GM12892 (cell line): Measurements from ENCODE around the gene UTS2R. TPM values are rescaled to one million over a fixed set of nuclear protein-coding genes. Genes with fewer than 3 reads are reported as not detected.

Source experiments
- DNase-seq: peaks from one replicate; pipeline ENCODE4 v3.0.0; 2011; ENCODE audit not compliant: insufficient read length
- FAIRE-seq: peaks from 2 replicates; lab custom pipeline; 2011; peaks lifted over from hg19 to GRCh38; lab: Jason Lieb, UNC
- POLR2A ChIP-seq: IDR thresholded peaks from 2 replicates; pipeline ENCODE4 v1.6.1; 2011; ENCODE audit warnings: low read depth, low read length, control low read depth
- POLR2AphosphoS5 ChIP-seq: IDR thresholded peaks from 2 replicates; pipeline ENCODE4 v1.6.1; 2011; ENCODE audit warnings: low read depth, low read length, control low read depth
- TAF1 ChIP-seq: IDR thresholded peaks from 2 replicates; pipeline ENCODE4 v1.6.1; 2011; ENCODE audit warnings: low read depth, mild to moderate bottlenecking, control low read depth, low read length, borderline replicate concordance
- polyA plus RNA-seq: library from polyadenylated mRNA; unstranded; fragments of >200 nt; gene quantifications from one replicate; pipeline ENCODE4 v1.2.1, GENCODE V29; 2012; ENCODE audit warnings: missing spikeins, inconsistent platforms; ENCODE audit not compliant: missing spikeins

Gene UTS2R
- polyA plus RNA-seq: not detected

DNA sequence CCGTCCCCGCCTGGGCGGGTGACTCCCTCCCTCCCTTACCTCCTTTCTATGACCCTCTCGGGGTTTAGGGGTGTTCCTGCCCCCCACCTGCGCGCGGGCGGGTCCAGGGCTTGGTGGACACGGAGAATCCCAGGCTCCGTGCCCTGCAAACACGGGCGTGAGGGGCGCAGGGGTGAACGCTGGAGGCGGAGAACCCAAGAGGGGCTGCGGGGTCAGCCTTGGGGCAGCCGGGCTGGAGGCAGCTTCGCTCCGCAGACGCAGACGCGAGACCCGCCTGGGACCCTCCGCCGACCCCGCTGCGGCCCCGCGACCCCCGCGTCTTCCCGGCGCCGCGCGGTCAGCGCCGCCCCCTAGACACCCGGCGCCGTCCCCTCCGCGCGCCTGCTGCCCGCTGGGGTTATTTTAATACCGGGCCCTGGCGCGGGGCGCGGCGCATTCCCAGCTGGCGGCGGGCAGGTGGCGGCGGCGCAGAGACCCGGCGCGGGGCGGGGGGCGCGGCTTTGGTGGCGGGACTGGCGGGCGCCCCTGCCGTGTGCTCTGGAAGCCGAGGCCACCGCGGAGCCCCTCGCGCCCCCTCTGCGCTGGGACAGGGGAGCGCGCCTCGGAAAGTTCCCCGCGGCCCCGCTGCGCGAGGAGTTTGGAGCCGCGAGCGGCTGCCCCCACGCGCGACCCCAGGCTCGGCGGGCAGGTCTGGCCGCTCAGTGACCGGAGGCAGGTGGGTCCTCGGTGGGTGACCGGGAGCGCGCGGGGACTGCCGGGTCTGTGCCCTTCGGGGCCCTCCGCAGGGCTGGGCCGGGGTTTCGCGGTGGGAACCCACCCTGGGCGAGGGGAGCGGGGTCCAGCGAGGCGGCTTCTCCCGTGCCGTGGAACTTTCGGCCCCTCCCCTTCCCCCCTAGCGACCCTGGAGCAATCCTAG is at the start of gene UTS2R:
Gene UTS2R, plus strand, starts transcription at position 433 of the 916 bp plus-strand sequence. CDS start 2,560 bp downstream, outside the sequence.
- no peak for FAIRE-seq
- no peak for TF ChIP-seq POLR2A
- TF ChIP-seq TAF1: no peak
- no peak for TF ChIP-seq POLR2AphosphoS5
- DNase-seq: no peak

DNA sequence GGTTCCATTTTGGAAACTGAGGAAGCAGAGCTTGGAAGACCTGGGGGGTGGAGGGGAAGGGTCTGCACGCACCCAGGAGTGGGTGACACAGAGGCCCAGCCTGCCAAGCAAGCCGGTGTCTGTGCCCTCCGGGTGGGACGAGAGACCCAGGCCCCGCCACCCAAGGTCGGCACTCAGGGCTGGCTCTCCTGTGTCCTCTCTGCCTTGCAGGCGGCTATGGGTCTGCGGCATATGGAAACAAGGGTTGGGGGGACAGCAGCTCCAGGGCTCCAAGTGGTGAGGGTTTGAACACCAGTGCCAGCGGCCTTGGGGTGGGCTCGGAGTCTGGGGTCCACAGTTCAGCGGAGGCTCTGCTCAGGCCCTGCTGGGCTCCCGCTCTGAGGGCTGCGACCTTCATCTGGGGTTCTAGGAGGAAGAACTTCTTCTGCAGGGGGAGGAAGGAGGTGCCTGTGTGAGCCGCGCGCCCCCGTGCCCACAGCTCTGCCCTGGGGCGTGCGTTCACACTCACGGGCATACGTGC is 49.6 kb upstream of the UTS2R start:
- no peak for TF ChIP-seq TAF1
- no peak for TF ChIP-seq POLR2AphosphoS5
- no peak for TF ChIP-seq POLR2A
- no peak for FAIRE-seq
- DNase-seq: no peak

DNA sequence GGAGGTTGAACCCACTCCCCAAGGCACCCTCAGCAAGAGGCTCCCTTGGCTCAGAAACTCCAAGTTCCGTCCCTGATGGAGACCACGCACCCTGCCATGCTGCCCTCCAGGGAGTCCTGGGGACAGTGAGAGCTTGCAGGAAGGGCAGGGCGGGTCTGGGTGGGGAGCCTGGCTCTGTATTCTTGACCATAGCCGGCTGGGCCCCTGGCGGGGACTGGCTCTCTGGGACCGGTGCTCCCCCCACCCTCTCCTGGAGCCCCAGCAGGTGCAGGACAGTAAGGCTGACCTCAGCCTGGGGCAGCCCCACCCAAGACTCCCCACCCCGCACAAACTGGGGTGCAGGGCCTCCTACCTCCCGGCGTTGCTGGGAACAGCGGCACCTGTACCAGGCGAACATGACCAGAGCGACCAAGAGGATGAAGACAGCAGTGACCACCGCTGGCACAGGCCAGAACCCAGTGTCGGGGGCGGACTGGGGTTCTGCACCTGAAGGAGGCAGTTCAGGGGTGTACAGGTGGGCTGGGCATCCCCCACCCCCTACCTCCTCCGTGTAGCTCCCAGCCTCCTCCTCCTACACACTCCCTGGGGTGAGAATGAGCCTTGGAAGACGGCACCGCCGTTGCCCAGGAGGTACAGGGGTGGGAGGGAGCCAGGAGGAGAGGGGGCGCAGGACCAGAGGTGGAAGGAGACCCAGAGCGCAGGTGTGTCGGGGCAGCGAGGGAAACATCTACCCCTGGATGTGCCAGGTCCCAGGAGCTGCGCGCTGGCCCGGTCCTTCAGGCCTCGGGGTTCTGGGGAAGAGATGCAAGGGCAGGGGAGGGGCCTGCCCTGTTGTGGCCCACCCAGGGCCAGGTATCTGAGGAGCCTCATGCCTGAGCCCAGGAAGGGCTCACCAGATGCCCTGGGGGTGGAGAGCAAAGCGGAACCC is 48.8 kb upstream of the UTS2R start:
- DNase-seq: no peak
- TF ChIP-seq POLR2A (no peak), POLR2AphosphoS5 (no peak), TAF1 (no peak)
- no peak for FAIRE-seq

DNA sequence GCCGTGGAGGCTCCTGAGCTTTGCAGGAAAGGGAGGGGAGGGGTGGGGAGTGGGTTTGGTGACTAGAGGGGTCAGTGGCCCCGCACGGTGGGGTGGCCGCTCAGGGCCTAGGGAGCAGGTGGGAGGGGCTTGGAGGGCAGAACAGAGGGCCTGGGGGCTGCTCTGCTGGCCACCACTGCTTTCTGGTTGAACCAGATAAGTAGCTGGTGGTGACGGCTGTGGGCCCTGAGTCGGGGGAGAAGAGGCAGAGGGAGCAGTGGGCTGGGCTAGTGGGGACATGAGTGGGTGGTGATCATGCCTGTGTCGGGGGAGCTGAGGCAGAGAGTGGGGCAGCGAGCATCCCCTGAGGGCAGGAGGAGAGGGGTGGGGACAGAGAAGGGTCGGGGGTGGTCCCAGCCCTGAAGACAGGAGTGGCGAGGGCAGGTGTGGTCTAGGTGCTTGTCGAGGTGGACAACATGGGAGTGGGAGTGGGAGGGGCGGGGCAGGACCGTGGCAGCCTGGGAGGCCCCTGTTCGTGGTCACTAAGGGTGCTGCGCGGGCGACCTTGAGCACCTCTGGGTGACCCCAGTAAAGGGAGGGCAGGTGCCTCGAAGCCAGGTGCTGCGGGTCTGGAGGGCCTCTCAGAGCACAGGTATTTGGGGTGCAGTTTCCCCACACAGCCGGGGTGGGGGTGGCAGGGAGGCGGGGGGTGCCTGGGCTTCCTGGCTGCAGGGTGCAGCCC is 47.9 kb upstream of the UTS2R start:
- DNase-seq (no peak), FAIRE-seq (no peak)

DNA sequence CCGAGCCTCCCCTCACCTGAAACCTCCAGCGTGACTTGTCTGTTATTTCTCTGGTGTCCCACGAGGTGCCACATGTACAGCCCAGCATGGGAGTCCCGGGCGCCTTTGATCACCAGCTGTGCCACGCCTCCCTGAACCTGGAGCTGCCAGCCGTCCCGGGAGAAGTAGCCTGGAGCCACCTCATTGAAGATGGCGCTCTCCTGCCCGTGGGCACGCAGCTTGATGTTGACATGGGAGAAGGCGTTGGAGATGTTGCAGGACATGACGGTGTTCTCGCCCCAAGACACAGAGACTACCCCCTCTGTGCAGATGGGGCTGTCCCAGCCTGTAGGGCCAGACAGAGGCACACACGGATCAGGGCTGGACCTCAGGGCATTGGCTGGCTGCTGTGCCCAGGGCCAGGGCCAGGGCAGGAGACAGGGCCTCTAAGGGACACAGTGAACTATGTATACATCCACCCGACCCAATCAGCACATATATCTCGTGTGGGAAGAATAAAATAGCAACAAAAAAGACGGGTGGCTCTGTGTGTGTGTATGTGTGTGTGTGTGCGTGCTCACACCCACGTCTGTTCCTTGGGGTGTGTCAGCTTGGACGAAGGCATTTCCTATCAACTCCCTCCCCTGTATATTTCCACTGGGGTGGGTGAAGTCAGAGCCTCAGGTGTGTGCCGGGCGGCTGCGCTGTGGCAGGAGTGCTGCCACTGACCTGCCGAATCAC is 46.8 kb upstream of the UTS2R start:
- no peak for DNase-seq
- no peak for FAIRE-seq

More for the DNA sequence above, 47.9 kb upstream of the UTS2R start:
- TF ChIP-seq TAF1 (no peak), POLR2A (no peak), POLR2AphosphoS5 (no peak)

DNA sequence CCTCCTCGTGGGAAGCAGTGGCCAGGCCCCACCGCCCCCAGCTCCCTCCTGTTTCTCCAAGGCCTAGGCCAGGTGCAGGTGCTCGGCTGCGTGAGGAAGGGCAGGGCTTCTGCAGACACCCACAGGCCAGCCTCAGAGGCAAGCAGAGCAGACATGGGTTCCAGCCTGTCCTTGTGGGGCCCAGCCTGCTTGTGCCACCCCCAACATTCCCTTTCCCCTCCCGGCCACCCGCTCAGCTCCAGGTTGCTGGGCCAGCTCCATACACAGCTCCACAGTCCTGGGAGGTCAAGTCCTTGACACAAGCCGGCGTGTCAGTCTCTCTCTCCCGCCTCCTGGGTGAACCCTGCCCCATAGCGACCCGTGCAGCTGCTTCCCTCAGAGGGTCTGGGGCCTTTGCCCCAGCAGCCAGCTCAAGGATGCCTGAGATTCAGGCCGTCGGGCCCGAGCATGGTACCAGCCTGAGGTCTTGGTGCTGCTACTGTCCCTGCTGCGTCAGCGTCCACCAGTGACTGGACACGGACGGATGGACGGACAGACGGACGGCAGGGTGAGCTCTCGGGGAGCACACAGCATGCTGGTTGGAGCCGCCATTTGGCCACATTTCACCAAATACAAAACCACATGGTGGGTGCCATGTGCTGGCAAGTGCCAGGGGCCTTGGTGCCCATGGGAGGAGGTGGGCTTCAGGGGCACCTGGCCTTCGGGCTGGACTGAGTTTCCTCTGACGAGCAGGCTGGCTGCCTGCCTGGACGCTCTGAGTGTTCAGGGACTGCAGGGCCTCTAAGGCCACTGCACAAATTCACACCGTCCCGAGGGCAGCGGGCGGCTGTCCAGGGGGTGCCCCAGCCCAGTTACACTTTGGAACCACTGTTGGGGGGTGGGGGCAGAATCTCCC is 46.0 kb upstream of the UTS2R start:
- TF ChIP-seq POLR2A: no peak
- TF ChIP-seq TAF1: no peak
- no peak for TF ChIP-seq POLR2AphosphoS5
- no peak for DNase-seq
- FAIRE-seq: no peak

More for the DNA sequence above, 46.8 kb upstream of the UTS2R start:
- TF ChIP-seq POLR2A (no peak), POLR2AphosphoS5 (no peak), TAF1 (no peak)

DNA sequence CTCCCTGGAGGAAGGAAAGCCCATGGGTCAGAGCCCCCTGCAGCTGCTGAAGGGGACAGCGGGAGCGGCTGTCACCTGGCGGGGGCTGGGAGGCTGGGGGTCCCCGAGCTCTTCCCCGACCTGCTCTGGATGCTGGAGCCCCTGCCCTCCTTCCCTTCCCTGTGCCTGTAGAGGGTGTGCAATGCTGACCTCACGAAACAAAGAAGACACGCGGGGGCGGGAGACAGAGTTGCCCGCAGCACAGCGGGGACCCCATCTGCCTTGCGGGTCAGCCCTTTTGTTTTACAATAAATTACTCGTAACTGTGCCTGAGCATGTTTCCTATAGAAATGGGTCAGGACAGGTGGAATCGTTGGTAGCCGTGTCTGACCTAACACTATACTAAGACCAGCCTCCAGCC is 44.3 kb upstream of the UTS2R start:
- DNase-seq (no peak), FAIRE-seq (no peak)
- no peak for TF ChIP-seq TAF1
- no peak for TF ChIP-seq POLR2A
- no peak for TF ChIP-seq POLR2AphosphoS5

DNA sequence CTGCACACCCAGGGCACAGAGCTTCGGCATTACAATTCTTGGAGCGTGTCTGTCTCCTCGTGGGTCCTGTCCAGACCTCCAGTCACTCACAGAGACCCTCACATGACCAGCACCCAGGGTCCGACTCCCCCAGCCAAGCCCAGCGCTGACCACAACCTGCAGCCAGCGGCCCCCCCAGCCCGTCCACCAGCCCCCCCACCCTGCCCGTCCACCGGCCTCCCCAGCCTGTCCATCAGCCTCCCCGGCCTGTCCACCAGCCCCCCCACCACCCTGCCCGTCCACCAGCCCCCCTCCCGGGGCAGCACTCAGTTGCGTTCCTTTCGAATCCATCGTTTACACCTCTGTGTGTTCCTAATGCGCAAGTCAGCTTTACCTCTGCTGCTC is 43.8 kb upstream of the UTS2R start:
- FAIRE-seq (no peak), DNase-seq (no peak)
- no peak for TF ChIP-seq POLR2AphosphoS5
- no peak for TF ChIP-seq TAF1
- no peak for TF ChIP-seq POLR2A
